Lower leg skin (tissue), 4 donors: ENCODE results near the gene SINHCAF. TPM values are rescaled to one million over a fixed set of nuclear protein-coding genes. Genes with fewer than 3 reads are reported as not detected.

Source experiments
- DNase-seq, 2 donors: peaks; one replicate each; pipeline ENCODE4 v3.0.0-alpha.2; 2019; ENCODE audit warnings: low spot score in 2 of 2
- H3K4me3 ChIP-seq: fragments of 200-600 bp; sonication (generic); 2 replicates; pipeline ENCODE4 v1.5.1; 2017; ENCODE audit warnings: mild to moderate bottlenecking, low read depth; ENCODE audit not compliant: poor library complexity, severe bottlenecking
- POLR2A ChIP-seq, 2 donors: fragments of 450-650 bp; IDR thresholded peaks; one replicate each; pipeline ENCODE4 v1.6.1; 2016 to 2017; ENCODE audit warnings: antibody characterized with exemption in 2 of 2, mild to moderate bottlenecking in 1 of 2, moderate library complexity in 1 of 2
- WGBS, 2 donors: methylation state at CpG; one replicate each; pipeline ENCODE4 v1.1.5; 2018; 5-methylcytosine and 5-hydroxymethylcytosine counted together
- intact Hi-C: fragments of 100-400 bp; cut with DNase I; formaldehyde crosslinking; loops from one replicate; pipeline ENCODE4 v1.15.0; 2023; ENCODE audit warnings: low total_unique reads
- total RNA-seq, 4 donors: library from RNA; depleted of rRNA; stranded (reverse); fragments of >200 nt; gene quantifications; one replicate each; pipeline ENCODE4 v1.1.0, GENCODE V29; 2016
- TF ChIP-seq, protein P1 (sequence below), 3 donors: fragments of 450-650 bp; IDR thresholded peaks; one replicate each; pipeline ENCODE4 v1.5.1; 2016; ENCODE audit warnings: antibody characterized with exemption in 3 of 3, mild to moderate bottlenecking in 3 of 3, moderate library complexity in 2 of 3

The SINHCAF gene
- total RNA-seq, 4 donors from 2014 or later = 56.9 to 144 (median 96.5) TPM

DNA sequence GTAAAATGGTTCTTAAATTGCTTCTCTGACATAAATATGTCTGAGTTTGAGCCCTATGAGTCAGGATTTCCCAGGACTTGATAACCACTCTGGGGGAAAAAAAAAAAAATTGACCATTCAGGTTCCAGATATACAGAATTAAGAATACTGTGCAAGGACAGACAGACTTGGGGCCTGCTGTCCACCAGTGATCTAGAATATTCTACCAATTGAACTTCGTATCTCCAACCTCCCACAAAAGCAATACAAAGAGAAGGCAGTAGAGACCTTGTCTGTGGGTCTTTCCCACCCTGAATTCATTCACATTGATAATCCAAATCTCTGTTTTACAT, 4.1 kb downstream of the SINHCAF start:
- H3K4me3 ChIP-seq = no peak overlapping the region
- TF ChIP-seq, protein P1, sequence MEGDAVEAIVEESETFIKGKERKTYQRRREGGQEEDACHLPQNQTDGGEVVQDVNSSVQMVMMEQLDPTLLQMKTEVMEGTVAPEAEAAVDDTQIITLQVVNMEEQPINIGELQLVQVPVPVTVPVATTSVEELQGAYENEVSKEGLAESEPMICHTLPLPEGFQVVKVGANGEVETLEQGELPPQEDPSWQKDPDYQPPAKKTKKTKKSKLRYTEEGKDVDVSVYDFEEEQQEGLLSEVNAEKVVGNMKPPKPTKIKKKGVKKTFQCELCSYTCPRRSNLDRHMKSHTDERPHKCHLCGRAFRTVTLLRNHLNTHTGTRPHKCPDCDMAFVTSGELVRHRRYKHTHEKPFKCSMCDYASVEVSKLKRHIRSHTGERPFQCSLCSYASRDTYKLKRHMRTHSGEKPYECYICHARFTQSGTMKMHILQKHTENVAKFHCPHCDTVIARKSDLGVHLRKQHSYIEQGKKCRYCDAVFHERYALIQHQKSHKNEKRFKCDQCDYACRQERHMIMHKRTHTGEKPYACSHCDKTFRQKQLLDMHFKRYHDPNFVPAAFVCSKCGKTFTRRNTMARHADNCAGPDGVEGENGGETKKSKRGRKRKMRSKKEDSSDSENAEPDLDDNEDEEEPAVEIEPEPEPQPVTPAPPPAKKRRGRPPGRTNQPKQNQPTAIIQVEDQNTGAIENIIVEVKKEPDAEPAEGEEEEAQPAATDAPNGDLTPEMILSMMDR (IDR thresholded peaks at IDR 0.05) = no peak
- TF ChIP-seq POLR2A (IDR thresholded peaks at IDR 0.05) = no peak
- intact Hi-C loops = no loop called here
- WGBS, 2 donors = 91 to 97% methylated on average over 1 of the region's 1 CpG
- no peak for DNase-seq

DNA sequence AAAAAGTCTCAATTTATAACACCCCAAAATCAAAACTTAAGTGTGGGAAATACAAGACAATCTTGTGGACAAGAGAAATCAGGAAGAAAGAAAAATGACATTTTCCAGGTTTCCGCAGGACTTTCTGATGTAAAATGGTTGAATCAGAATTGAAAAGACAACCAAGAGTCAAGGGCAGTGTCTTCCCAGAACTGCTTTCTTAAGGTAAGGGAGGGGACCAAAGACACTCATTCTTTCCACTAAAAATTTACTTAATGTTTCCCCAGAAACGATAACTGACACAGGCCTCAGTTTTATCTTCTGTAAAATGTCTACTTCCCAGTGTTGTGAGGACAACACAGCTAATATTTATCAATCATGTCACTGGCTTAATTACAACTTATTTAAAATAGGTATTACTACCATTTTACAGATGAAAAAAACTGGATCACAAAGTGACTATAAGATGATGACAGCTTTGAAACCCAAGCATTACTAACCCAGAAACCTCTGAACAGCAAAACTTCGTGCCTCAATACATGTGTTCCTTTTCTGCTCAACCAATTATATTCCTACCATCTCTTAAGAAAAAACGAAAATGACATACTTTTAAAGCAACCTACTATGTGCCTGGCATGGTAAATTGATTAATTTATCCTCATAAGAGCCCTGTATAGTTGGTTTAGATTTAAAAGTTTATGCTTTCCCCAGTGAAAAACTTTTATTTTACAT, 4.6 kb downstream of the SINHCAF start:
- intact Hi-C loops = no loop called here
- H3K4me3 ChIP-seq = no peak overlapping the region
- 80 to 82% methylated on average over 4 of the region's 4 CpGs for WGBS, 2 donors
- no peak for DNase-seq
- TF ChIP-seq POLR2A (IDR thresholded peaks at IDR 0.05) = no peak
- TF ChIP-seq, protein P1 (IDR thresholded peaks at IDR 0.05) = no peak

DNA sequence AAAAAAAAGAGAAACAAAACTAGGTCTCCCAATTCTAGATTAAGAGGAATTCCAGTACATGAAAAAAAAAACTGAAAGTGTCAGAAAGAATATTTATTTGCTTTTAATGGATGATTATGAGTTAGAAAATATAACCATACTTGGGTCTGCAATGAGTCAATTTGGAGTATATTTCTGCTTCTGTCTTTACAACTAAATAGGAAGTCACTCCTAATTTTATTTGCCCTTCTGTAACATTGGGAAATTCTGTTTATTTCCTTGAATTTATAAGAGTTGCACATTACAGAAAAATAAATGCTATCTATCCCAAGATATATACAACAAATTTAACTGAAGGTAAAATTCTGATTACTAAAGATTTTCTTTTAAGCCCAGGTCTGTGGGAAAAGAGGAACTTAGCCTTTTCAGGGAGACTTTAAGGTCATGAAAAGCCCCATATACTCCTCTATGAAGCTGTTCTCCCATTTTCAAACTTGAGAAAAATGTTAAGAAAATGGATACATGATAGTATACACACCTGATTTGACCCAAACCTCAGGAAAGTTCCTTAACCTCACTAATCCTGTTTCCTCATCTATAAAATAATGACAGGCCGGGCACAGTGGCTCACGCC, 7.2 kb downstream of the SINHCAF start:
- no peak for DNase-seq
- intact Hi-C loops = no loop called here
- no peak overlapping the region for H3K4me3 ChIP-seq
- WGBS, 2 donors = 95 to 98% methylated on average over 2 of the region's 2 CpGs
- TF ChIP-seq POLR2A (IDR thresholded peaks at IDR 0.05) = no peak
- TF ChIP-seq, protein P1 (IDR thresholded peaks at IDR 0.05) = no peak

DNA sequence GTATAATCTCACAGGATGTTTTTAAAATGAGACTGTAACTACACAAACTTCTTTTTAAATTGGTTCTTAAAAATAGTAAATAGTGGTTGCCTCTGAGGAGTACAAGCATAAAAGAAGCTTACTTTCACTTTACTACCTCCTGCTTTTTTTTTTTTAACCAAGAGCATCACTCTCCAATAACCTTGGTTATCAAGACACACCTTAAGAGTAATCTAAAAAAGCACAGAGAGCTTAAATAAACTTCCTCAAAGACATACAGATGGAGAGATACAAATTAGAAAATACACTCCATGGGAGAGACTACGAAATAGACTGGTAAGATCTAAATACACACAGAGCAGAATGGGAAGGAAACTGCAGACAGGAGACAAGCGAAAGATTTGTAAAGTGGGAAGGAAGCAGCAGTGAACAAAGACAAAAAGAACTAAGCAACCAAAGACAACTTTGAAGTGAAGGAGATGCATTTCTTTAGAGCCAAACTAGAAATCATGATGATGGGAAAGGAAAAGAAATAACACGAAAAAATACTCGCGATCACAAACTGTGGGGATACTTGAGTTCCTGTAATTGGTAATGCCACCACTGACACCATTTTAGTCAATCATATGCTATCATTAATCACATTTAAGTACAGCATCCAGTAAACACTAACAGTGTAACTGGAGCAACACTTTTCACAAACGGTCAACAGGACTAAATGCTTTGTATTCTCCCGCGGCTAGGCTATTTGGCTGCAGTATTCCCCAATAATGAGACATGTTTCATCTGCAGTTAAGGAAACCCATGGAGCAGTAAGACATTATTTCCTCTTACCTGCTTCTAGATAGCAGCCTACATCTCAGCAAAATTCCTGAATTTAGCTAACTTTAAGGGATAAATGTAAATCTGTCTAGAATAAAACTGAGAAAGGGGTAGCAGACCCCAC, 8.2 kb downstream of the SINHCAF start:
- no peak overlapping the region for H3K4me3 ChIP-seq
- intact Hi-C loops = no loop called here
- no peak for DNase-seq
- 40 to 46% methylated on average over 8 of the region's 8 CpGs for WGBS, 2 donors
- TF ChIP-seq, protein P1 (IDR thresholded peaks at IDR 0.05) = no peak
- TF ChIP-seq POLR2A (IDR thresholded peaks at IDR 0.05) = no peak

DNA sequence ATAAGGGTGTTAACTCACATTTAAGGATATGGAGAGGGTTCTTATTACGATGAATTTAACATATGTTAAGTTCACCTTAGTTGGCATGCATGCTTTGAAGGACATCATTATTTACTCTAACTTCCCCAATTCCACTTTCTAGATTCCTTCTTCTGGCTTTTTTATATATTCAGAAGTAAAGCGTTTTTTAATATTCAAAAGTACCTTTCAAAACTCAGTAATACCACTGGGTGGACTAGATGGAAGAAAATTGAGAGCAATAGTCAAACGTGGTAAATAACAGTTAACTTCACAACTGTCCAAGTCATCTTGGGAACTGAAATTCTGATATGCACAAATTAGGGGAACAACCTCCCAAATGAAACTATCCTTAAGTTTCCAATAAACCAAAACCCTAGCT, 9.1 kb downstream of the SINHCAF start:
- no peak overlapping the region for H3K4me3 ChIP-seq
- WGBS, 2 donors = 54 to 56% methylated on average over 3 of the region's 3 CpGs
- no peak for TF ChIP-seq POLR2A (IDR thresholded peaks at IDR 0.05)
- TF ChIP-seq, protein P1 (IDR thresholded peaks at IDR 0.05) = no peak
- intact Hi-C loops = no loop called here
- DNase-seq = no peak
